Colonic mucosa (tissue), 4 donors: ENCODE results near the gene WDR33. TPM values are rescaled to one million over a fixed set of nuclear protein-coding genes. Genes with fewer than 3 reads are reported as not detected.

Experiments
- DNase-seq: peaks from one replicate; pipeline ENCODE4 v3.0.0-alpha.2; 2020
- H3K27ac ChIP-seq: fragments of 200-600 bp; one replicate; pipeline ENCODE4 v1.8.0; 2021
- H3K27me3 ChIP-seq: fragments of 200-600 bp; one replicate; pipeline ENCODE4 v1.8.0; 2021
- H3K36me3 ChIP-seq: fragments of 200-600 bp; one replicate; pipeline ENCODE4 v1.8.0; 2021
- H3K4me1 ChIP-seq: fragments of 200-600 bp; one replicate; pipeline ENCODE4 v1.8.0; 2021; ENCODE audit warnings: mild to moderate bottlenecking
- H3K4me3 ChIP-seq: fragments of 200-600 bp; one replicate; pipeline ENCODE4 v1.8.0; 2021
- H3K9ac ChIP-seq, 2 donors: one replicate each; pipeline ENCODE4 v1.7.0; 2013; ENCODE audit warnings: control low read depth in 2 of 2, low read depth in 2 of 2, low read length in 2 of 2
- H3K9me3 ChIP-seq: fragments of 200-600 bp; one replicate; pipeline ENCODE4 v1.8.0; 2021
- intact Hi-C: fragments of 100-400 bp; cut with DNase I; formaldehyde crosslinking; loops from one replicate; pipeline ENCODE4 v1.14.1; 2022
- total RNA-seq, 2 donors: library from RNA; stranded (reverse); fragmentation: NEBNext Ultra II Directional in 1 of 2; extraction: Animal tissue kit (Norgen Biotek cat#: 25700) in 1 of 2; gene quantifications; one replicate each; pipeline ENCODE4 v1.2.1, GENCODE V29; 2021
- TF ChIP-seq, protein P1 (sequence below): fragments of 200-600 bp; IDR thresholded peaks from one replicate; pipeline ENCODE4 v1.8.0; 2022; ENCODE audit warnings: antibody characterized with exemption, mild to moderate bottlenecking
- donor health status: healthy.
- donor health status: DM: no; HTN: no; CAD: no.
- donor health status: DM: no; HTN: no; CAD: no.

The WDR33 gene
- total RNA-seq, 2 donors from 2014 or later: 48.1 to 59.4 TPM

DNA sequence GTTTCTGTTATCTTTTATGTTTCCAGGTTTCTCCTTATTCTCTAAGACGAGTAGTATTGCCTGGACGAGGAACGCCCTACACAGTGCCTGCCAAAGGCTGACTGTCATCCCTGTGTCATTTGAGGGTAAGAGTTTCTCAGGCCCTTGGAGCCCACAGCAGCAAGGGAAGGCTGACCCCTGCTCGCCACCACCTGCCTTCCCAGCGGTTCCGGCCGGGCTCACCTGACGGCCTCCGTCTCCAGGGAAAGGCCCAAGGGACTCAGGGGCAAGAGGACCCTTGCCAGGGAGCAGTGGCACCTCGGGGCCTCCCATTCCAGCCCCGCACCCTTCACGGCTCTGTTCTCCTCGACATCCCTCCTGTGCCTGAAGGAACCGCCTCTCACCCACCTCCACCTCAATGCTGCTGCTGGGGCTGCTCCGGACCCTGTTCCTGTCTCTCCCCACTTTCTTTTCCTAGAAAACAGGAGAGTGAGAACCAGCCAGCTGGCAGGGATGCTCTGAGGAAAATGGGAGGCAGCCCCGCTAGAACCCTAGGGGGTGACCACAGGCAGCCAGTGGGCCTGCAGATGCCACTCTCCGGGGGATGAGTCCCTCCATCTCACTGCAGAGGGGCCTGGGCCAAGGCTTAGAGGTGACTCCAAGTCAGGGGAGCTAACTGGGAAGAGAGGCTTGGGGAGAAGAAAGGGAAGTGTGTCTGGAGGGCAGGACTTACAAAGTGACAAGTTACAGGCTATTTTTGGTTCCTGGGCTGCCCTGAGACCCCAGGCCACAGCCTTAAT is 137.5 kb downstream of the WDR33 start:
- H3K27me3 ChIP-seq: peaks cover 30% of the 10 kb centered on the region

DNA sequence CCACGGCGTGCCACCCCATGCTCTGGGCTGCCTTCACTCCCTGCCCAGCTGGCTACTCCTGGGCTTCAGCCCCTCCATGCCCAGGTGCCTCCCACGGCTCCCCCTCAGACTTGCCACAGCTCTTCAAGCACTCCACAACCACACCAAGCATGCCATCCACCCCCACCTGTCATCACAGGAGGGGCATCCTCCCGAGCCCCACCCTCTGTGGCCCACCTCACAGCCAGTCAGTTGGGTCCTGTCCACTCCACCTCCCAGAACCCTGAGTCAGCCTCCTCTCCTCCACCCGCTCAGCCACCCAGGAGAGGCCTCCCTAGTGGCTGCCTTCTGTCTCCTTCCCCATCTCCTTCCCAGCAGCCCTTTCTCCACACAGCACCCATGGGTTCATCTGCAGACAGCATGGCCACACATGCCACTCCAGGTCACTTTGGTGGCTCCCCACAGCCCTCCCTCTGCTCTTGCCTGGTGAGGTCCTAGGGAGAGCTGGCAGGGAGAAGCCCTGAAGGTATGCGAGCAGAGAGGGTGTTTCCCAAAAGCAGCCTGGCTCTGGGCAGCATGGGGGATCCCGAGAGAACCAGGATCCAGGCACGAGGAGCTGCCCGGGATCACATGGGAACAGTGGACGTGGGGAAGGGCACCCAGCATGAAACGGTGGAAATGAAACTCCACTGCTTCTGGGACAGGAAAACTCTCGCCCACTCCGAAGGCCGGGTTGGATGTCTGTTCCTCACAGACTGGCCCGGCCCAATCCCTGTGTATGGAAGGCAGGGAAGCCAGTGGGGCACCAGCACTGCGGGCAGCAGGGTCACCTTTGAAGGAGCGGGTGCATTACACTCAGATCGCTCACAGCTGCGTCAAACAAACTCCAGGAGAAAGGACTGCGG is 138.4 kb downstream of the WDR33 start:
- peak overlapping the region; percentile 54 for H3K4me3 ChIP-seq
- H3K36me3 ChIP-seq: no peaks in the 10 kb centered on the region
- TF ChIP-seq, protein P1, sequence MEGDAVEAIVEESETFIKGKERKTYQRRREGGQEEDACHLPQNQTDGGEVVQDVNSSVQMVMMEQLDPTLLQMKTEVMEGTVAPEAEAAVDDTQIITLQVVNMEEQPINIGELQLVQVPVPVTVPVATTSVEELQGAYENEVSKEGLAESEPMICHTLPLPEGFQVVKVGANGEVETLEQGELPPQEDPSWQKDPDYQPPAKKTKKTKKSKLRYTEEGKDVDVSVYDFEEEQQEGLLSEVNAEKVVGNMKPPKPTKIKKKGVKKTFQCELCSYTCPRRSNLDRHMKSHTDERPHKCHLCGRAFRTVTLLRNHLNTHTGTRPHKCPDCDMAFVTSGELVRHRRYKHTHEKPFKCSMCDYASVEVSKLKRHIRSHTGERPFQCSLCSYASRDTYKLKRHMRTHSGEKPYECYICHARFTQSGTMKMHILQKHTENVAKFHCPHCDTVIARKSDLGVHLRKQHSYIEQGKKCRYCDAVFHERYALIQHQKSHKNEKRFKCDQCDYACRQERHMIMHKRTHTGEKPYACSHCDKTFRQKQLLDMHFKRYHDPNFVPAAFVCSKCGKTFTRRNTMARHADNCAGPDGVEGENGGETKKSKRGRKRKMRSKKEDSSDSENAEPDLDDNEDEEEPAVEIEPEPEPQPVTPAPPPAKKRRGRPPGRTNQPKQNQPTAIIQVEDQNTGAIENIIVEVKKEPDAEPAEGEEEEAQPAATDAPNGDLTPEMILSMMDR: no peak
- H3K27me3 ChIP-seq: peaks cover 30% of the 10 kb centered on the region
- H3K9ac ChIP-seq: peak overlapping the region; percentile 24 to 58
- no peaks in the 10 kb centered on the region for H3K4me1 ChIP-seq
- no peak overlapping the region for H3K27ac ChIP-seq
- intact Hi-C loops: no loop called here
- no peak for DNase-seq
- H3K9me3 ChIP-seq: no peaks in the 10 kb centered on the region

More for the DNA sequence above, 137.5 kb downstream of the WDR33 start:
- Histone ChIP-seq H3K4me3 (peak overlapping the region; percentile 54), H3K9ac (peak overlapping the region; percentile 58 to 73), H3K9me3 (no peaks in the 10 kb centered on the region), H3K36me3 (no peaks in the 10 kb centered on the region), H3K27ac (peak overlapping the region; percentile 61), H3K4me1 (no peaks in the 10 kb centered on the region)
- intact Hi-C loops: no loop called here
- DNase-seq: no peak
- TF ChIP-seq, protein P1: no peak

DNA sequence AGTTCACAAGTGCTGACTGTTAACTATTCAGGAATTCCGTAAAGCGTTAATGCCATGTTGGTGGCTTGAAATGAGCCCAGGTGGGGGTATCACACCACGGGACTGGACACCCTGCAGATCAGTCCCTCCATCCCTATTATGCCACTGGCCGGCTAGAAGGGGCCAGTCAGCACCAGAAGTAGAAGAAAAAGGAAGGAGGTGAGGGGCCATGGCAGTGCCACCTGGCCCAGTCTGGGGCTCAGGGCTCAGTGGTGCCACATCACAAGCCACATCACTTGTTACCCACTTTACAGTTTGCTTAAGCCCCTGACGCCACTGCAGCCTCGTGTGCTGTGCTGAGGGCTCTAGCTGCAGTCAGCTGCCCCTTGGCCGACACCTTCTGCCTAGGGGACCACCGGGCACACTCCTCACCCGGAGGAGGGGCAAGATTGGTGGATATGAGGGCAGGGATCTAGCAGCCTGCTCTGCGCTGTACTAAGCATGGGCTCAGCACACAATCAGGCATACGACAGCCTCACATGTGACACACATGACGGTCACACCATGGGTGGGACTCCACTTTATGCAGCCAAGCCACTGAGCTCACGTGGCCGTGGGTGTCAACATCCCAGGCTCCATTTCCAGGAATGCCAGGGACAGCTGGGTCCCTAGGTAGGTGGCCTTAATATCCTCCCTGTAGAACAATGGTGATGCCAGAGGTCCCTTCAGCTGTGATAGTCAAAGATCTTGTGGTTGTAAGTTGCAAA is 139.2 kb downstream of the WDR33 start:
- Histone ChIP-seq H3K4me1 (no peaks in the 10 kb centered on the region), H3K27me3 (peaks cover 29% of the 10 kb centered on the region), H3K36me3 (no peaks in the 10 kb centered on the region), H3K9me3 (no peaks in the 10 kb centered on the region), H3K27ac (no peak overlapping the region), H3K4me3 (no peak overlapping the region), H3K9ac (peak overlapping the region in 1 of 2 donors; percentile 24)
- intact Hi-C loops: no loop called here
- TF ChIP-seq, protein P1: no peak
- no peak for DNase-seq

DNA sequence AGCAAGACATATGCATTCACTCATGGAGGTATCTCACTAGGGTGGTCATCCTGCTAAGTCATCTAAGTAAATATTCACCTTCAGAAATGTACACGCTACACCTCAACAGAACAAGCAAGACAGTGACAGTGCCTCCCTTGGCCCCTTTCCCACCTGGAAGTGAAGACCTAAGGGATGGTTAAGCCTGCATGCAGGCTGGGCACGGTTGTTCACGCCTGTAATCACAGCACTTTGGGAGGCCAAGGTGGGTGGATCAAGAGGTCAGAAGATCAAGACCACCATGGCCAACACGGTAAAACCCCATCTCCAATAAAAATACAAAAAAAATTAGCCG is 140.0 kb downstream of the WDR33 start:
- Histone ChIP-seq H3K36me3 (no peaks in the 10 kb centered on the region), H3K27me3 (peaks cover 22% of the 10 kb centered on the region), H3K9me3 (no peaks in the 10 kb centered on the region), H3K27ac (no peak overlapping the region), H3K4me1 (no peaks in the 10 kb centered on the region), H3K9ac (no peak overlapping the region), H3K4me3 (no peak overlapping the region)
- no peak for DNase-seq
- TF ChIP-seq, protein P1: no peak
- intact Hi-C loops: no loop called here
